ENCODE measurements around the gene MNX1.

Gene MNX1

DNA sequence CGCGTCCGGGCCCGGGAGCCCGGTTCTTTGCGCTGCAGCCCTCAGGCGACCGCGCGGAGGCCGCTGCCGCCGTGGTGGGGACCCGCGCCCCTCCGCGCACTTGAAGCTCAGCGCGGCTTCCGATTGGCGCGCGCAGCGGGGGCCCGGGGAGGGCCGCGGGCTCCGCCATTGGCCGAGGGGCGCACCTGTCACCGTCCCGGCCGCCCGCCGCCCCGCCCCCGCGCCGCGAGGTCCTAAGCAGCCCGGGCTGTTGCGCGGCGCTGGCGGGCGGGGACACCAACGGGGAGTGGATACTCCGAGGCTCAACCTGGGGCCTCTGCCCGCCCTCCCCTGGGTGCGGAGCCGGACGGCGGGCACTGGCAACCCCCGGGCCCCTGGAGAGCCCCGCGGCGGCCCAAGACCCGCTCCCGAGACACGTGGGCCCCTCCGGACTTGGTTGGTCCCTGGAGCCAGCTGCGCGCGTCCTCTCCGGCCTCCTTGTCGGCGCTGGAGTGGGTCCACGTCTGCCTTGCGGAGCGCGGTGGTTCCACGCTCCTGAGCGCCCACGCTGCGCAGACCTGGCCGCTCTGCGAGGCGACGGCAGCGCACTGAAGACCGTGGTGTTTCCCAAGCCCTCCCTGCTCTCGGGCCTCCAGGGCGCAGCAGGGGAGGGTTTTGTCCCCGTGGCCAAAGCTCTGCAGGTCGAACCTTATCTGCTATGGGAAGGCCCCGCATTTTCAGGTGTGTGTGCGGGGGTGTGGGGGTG lies at the start of gene MNX1:
Gene MNX1, minus strand, starts transcription at position 76 of the 745 bp plus-strand sequence. CDS start 313 bp downstream, outside the sequence.
- no peak for DNase-seq (ENCODE audit: low read depth)

DNA sequence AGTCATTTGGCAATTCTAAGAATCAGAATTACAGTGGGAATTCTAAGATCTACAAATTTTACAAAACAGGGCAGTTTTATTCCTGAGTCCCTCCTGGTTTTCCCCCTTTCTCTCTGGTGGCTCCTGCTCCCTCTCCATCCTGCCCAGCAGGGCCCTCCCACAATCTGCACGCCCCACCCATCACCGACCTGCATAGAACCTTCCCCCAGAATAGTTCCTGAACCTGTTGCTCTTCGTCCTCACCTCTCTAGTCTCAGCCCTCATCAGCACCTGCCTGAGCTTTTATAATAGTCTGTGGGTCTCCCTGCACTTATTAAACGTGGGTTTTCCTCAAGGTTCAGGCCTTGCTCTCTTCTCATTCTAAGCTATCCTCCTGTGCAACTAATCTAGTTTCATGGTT lies 49.1 kb upstream of the MNX1 start:
- no peak for DNase-seq (ENCODE audit: low read depth)

DNA sequence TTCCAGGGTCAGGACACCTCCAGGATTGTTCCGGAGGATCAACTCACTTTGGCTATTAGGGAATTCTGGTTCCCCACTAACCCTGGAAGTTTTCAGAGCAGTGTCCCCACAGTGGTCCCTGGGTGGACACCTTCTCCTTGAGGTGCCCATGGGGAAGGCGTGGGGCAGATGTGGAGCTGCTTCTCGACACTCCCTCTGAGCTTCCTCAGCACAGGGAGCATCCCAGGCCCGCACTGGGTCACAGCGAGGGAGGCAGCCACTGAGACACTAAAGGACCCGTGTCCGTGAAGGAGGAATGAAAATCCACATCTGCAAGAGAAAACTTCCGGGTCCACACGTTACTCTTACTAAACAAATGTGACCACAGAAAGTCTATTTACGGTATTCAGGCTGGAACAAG lies 48.2 kb upstream of the MNX1 start:
- DNase-seq (ENCODE audit: low read depth) = no peak

DNA sequence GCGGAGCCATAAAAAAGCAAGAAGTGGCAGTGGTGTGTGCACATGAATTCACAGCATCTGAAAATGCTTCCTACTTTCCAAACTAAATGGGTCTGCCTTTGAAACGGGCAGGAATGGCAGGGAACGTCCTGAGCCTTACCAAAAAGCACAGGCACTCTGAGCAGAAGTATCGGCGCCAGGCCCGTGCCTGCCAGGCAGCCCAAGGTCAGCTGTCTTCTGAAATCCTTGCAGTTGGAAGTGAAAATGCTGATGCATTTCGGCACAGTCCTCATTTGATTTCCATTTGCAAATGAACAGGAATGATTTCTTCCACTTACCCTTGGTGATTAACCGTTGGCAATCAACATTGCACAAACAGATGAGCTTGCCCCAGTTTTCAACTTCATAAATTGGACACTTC lies 47.6 kb upstream of the MNX1 start:
- no peak for DNase-seq (ENCODE audit: low read depth)

DNA sequence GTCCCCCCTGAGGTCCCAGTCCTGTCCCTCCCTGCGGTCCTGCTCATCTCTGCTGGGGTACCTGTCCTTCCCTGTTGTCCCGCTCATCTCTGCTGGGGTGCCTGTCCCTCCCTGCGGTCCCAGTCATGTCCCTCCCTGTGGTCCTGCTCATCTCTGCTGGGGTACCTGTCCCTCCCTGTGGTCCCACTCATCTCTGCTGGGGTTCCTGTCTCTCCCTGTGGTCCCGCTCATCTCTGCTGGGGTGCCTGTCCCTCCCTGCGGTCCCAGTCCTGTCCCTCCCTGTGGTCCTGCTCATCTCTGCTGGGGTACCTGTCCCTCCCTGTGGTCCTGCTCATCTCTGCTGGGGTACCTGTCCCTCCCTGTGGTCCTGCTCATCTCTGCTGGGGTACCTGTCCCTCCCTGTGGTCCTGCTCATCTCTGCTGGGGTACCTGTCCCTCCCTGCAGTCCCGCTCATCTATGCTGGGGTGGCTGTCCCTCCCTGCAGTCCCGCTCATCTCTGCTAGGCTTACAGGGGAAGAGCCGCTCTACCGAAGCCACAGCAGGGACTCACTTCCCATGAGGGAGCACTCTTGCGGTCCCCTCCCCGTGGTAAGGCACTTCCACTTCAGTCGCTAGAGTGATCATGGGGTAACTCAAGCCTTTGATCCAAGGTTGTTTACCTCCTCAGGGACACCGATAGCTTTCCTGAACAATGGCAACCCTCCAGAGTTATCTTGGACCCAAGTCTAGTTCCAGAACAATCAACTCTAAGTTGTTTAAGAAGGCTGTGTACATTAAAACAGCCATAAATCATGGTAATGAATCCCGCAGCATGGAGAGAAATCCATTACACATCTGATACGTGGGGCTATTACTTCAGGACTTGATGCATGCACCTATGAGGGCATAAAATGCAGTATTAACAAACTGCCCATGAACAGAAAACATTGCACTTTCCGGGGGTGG lies 46.8 kb upstream of the MNX1 start:
- no peak for DNase-seq (ENCODE audit: low read depth)

DNA sequence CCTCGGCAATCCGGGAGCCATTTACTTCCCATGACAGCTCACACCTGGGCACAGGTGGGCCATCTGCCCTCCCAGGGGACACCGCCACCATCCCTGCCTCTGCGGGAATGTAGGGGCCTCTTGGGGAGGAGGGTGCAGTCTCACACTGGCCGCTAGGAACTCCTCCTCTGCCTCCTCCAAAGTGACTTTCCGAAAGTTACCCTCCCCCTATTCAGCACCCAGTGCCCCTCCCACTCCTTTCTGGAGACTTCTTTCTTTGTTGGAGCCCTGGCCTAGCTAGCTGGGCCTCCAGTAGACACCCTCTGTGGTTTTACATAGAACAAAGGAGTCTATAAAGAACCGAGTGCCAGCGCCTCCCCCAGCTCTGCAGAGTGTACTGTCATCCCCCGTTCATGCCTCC lies 45.8 kb upstream of the MNX1 start:
- DNase-seq (ENCODE audit: low read depth) = no peak

DNA sequence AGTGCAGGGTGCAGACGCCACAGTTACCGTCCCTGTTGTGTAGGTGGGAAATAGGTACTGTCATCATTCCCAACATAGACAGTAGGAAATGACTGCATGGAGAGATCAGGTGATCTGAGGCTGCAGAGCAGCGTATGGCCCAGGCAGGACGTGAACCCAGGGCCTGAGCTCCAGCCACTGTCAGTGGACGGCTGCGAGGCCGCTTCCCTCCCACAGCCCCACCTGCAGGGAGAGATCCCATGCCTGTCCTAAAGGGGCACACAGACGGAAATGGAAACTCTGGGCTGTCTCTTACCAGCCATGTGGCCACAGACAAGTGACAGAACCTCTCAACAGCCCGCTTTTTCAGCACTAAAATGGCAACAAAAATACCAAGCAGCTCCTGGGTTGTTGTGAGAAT lies 44.5 kb upstream of the MNX1 start:
- no peak for DNase-seq (ENCODE audit: low read depth)

DNA sequence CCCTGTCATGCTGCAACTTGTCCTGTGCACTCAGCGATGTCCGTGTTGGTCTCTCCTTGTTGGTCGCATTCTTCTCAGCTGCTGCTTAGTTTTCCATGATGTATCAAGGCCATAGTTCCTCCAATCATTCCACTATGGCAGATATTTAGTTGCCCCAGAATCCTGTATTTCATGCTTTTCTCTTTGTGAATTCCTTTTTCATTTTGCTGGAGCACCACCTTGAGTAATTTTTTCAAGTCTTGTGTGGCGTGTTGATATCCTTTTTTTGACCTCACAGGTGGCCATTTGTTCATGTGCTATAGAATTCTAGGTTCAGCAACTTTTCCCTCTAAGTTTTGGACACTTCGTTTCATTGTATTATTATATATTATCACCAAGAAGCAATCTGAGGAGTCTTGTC lies 42.7 kb upstream of the MNX1 start:
- no peak for DNase-seq (ENCODE audit: low read depth)

DNA sequence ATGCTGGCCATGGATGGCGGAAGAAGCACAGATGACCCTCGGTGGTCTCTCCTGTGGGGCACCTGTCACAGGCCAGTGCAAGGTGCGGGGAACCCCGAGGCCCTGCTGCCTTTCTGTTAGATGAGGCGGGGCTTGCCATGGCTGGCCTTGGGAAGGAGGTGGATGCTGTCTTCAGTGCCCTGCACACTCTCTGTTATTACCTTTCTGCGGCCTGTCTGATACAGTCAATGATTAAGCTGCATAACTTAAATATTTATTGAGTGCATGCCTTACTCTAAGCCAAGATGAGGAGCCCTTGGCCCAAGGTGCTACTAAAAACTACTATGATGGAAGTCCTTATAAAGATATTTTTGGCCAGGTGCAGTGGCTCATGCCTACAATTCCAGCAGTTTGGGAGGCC lies 36.7 kb upstream of the MNX1 start:
- DNase-seq (ENCODE audit: low read depth) = no peak

DNA sequence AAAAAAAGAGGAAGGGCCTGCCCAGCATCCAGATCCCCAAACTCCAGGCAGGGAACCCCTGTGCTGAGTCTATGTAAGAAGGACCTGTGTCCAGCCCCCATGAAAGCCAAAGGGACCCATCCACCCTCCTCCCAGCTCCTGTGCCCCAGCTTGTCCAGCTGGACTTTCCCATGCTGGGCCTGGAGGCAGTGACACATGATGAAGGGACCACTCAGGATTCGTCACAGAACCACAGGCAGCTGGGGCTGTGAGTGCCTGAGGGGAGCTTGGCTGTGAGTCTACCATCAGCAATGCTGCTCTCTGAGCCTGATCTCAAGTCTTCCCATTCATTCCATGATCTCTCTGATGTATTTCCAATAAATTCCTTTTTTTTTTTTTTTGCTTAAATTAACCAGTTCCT lies 36.2 kb upstream of the MNX1 start:
- peak; percentile 23 for DNase-seq (ENCODE audit: low read depth)

DNA sequence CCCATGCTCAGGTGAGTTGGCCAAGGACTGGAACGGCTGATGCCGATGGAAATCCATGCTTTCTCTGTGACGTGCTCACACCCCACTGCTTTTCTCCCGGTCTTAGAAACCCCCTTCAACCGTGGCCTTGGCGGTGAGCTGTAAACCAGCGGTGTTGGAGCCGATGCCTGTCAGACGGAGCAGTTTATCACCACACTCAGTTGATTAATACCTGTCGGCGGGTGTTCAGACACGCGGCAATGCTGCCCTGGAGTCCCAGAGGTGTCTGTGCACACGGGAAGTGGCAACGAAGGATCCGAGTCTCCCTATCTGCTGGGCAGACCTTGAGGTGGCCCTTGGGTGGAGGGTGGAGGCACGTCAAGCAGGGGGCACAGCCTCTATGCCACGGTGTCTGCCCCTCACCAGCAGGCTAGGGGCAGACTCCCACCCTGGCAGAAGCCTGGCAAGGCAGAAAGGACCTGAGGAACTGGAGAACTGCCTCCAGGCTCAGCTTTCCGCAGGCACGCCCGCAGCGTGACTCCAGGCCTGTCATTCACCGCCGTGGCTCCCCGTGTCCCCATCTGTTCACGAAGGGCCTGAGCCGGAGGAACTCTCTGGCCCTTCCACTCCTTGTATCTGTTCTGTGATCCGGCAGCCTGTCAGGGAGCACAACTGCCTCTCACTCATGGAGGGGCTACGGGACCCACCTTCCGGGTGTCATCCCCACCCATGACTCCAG lies 34.6 kb upstream of the MNX1 start:
- no peak for DNase-seq (ENCODE audit: low read depth)

DNA sequence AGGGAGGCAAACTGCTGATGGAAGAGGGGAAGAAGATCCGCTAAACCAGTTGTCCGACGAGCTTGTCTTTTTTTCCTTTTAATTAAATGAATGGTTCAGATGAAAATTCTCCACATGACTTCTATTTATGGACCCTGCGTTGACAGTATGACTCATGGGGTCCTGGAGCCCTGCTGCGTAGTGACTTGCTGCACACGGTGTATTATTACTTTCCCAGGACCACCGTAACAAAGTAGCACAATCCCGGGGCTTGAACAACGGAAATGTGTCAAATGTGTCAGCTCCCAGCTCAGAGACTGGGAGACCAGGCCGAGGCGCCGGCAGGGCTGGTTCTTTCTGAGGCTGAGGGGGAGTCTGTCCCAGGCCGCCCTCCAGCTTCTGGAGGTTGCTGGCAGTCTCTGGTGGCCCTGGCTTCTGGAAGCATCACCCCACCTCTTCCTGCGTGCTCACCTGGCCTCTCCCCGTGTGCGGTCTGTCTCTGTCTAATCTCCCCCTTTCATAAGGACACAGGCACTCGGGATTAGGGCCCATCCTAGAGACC lies 33.8 kb upstream of the MNX1 start:
- no peak for DNase-seq (ENCODE audit: low read depth)

DNA sequence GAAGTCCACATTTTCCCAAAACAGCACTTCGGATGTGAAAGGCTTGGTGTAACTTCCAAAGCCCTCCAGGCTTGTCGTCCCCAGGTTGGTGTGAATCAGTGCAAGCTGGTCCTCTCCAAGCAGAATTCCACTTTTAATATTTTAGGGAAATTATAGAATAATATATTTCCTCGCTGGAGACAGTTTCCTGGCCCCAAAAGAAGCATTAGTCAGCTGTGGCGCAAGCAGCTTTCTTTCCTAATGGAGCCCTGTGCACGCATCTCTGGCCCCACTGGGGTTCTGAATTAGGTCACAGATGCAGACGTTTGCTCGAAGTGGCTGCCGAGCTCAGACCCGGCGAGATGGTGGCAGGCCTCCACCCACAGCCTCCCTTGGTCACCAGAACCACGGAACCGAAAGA lies 33.3 kb upstream of the MNX1 start:
- DNase-seq (ENCODE audit: low read depth) = peak; percentile 79

DNA sequence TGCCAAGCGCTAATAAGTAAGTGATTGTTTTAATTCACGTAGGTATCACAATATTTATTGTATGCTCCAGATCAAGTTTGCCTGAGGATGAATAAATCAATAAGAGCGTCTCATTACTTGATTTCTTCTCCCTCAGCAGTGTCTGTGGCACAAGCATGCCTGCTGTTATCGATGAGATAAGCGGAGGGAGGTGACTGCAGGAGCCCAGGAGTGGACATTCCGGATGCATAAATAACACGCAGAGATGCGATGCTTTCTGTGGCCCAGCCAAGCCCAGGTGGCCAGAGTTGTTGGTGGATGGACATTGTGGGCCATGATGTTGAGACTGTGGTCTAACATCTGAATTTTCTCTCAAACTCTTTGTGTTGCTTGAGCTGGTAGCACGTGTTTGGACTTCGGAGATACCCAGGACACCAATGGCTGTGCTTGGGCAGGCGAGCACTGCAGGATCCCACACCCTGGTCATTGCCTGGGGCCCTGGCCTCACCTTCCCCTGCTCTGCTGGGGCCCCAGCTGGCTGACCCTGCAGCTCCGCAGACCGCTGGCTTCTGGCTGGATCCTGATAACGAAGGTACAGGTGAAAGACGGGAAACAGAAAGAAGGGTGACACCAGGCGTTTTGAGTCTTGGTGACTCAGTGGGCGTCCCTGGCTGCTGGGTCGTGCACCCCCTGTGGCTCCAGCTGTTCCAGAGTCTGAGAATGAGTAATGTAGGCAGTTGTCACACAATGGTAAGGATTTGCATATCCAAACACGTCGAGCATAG lies 31.2 kb upstream of the MNX1 start:
- no peak for DNase-seq (ENCODE audit: low read depth)

DNA sequence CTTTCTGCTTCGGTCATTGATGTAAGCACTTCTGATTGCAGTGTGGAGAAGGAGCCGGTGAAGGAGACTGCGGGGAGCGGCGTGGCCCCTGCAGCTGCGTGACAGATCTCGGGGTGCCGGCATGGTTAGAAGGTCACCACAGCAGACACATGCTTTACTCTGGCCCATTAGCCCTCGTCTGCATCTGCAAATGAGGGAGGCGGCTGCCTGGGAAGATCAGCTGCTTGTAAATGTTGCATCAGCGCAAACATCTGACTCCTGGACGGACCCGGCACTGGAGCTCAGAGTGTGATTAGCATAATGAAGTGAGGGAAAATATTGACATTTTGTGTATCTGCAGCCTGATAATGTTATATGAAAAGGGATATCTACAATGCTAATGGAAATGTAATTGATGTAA lies 30.5 kb upstream of the MNX1 start:
- DNase-seq (ENCODE audit: low read depth) = no peak

DNA sequence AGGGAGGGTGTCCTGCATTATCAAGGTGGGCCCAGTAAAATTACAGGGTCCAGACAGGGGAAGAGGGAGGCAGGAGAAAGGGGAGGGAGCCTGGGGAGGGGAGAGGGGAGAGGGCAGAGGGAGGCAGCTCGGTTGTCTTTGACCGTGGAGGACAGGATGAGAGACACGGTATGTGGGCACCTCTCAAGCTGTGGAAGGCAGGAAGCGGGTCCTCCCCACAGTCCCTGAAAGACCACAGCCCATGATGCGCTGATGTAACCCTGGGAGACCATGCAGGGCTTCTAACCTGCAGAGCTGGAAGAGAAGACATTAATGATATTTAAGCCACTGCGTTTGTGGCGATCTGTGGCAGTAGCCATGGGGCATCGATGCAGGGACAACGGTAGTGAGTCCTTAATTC lies 27.2 kb upstream of the MNX1 start:
- DNase-seq (ENCODE audit: low read depth) = no peak

DNA sequence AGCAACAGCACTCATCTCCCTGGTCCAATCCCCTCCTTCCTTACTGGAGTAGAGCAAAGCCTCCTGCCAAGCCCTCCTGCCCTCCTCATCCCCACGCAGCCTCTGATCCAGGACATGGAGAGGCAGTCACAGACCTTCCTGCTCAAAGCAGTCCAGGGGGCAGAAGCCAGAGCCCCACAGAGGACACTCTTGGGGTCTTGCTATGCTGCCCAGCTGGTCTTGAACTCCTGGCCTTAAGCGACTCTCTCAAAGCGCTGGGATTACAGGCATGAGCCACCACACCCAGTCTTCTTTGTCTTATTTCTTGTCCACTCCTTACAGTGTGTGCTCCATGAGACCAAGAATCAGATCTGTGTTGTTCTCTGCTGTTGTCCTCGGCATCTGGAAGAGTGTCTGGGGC lies 26.6 kb upstream of the MNX1 start:
- DNase-seq (ENCODE audit: low read depth) = no peak

DNA sequence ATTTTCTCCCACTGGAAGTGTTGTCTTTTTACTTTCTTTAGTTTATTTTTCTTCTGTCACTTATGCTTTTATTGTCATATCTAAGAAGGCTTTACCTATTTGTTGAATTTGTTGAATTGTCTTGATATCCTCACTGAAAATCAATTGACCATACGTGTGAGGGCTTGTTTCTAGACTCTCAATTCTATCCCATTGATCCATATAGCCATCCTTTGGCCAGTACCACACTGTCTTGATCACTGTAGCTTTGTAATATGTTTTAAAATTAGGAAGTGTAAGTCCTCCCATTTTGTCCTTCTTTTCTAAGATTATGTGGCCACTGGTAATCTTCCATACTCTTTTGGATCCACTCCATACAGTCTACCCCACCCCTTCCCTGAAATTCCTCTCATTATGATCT lies 25.5 kb upstream of the MNX1 start:
- no peak for DNase-seq (ENCODE audit: low read depth)

DNA sequence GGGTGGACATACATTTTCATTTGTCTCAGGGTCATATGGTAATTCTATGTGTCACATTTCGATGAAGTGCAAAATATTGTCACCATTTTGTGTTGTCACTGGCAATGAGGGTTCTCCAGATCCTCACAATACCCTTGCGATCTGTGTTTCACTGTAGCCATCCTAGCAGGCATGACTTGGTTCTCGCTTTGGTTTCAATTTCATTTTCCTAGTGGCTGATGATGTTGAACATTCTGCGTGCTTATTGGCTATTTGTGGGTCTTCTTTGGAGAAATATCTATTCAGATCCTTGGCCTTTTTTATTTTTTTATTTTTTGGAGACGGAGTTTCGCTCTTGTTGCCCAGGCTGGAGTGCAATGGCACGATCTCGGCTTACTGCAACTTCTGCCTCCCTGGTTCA lies 24.8 kb upstream of the MNX1 start:
- no peak for DNase-seq (ENCODE audit: low read depth)

DNA sequence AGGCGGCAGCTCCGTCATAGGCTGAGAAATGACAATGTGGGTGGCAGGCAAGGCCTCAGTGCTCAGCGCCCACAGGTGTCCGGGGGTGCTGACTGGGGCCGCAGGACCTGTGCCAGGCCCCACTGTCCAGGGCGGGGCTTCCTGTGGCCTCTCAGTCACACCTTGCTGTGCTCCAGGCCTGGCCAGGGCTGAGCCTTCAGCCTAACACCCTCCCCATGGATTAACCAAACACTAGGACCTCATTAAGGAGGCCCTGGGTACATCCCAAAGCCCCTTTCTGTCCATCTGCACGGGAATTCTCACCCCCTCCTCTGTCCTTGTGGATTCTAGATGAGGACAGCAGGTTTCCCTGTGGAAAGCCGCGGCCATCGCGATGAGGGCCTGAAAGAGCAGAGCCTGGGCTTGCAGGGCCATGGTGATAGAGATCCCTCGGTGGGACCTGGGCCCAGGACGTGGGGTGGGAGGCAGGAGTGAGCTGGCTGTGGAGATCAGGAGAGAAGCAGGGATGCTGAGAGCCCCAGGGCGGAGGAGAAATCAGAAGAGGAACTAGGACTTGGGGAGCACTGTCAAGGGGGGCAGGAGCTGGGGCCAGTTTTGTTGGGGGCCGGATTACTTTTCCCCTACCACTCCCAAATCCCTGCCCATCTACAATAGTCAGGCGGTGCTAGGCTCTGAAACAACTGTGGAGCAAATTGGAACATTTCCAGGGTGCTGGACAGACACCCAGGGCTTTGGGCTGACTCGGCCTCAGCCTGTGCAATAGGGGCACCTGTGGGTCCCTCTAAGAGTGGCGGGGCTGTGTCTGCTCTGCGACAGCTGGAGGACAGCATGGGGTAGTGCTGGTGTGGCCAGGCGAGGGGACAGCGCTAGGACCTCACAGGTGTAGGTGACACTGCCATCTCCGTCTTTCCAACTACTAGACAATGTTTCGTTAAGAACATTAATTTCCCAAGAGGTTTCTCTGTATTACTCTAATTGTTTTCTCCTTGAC lies 23.3 kb upstream of the MNX1 start:
- DNase-seq (ENCODE audit: low read depth) = no peak
